ENCODE results near the gene SLC23A2. TPM values are rescaled to one million over a fixed set of nuclear protein-coding genes. Genes with fewer than 3 reads are reported as not detected.

The SLC23A2 gene
- polyA plus RNA-seq, 3 donors = 3.3 to 28.4 (median 6.4) TPM

DNA sequence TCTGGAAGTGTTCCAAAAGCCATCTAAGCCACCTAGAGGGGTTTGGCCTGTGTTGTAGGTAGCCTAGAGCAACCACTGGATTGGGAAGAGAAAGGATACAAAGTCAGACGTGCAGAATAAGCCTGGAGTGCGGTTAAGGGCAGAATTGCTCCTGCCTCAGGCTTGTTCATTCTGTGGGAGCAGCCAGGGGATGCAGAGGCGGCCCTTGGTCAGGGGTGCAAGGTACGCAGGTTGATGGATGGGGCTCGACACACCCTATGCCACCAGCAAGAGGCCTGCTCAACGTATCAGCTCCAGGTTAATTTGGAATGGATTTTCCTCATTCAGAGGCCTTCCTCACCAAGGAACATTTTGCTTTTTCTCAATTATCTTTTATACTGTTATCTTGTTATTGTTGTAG, 129.8 kb downstream of the SLC23A2 start:
- Histone ChIP-seq H3K4me1 (ENCODE audit: control insufficient read depth in 1 of 2, insufficient read depth in 2 of 2, low read length in 2 of 2) (no peaks in the 10 kb centered on the region), H2AFZ (ENCODE audit: insufficient read depth, low read depth, low read length, poor library complexity, severe bottlenecking) (no peak overlapping the region), H3K9me3 (replicated peaks in 1 of 2; ENCODE audit: control insufficient read depth in 1 of 2, insufficient read depth in 1 of 2, low read length in 2 of 2) (no peaks in the 10 kb centered on the region), H3K27me3 (ENCODE audit: control insufficient read depth in 2 of 2, insufficient read depth in 2 of 2, low read length in 2 of 2) (no peaks in the 10 kb centered on the region), H3K27ac (ENCODE audit: low read depth in 1 of 2, low read length in 2 of 2) (no peak overlapping the region), H3K9ac (ENCODE audit: insufficient read depth, low read length, poor library complexity, severe bottlenecking) (no peak overlapping the region), H3K4me2 (replicated peaks; ENCODE audit: extremely low read depth, low read length, poor library complexity, severe bottlenecking) (no peak overlapping the region), H3K79me2 (ENCODE audit: insufficient read depth, low read length) (no peaks in the 10 kb centered on the region), H4K20me1 (ENCODE audit: insufficient read depth, low read length) (peaks cover 2% of the 10 kb centered on the region), H3K4me3 (replicated peaks in 1 of 3; ENCODE audit: low read depth in 2 of 3, low read length in 3 of 3) (no peak overlapping the region), H3K36me3 (replicated peaks in 1 of 2; ENCODE audit: control insufficient read depth in 1 of 2, insufficient read depth in 2 of 2, low read length in 2 of 2) (peaks cover 75 to 99% of the 10 kb centered on the region in 2 donors)
- peaks cover 0 to 4% (median 2%) of the 10 kb centered on the region in 3 donors for H3K27me3 Mint-ChIP-seq (ENCODE audit: low read depth in 3 of 3)
- intact Hi-C loops (cut with micrococcal nuclease) = no loop called here
- peak overlapping the region in 4 of 7 donors; percentile 2 to 86 (median 59) for H3K27ac Mint-ChIP-seq
- H3K9me3 Mint-ChIP-seq = no peaks in the 10 kb centered on the region
- peaks cover 3% of the 10 kb centered on the region for H3K4me1 Mint-ChIP-seq
- H3K36me3 Mint-ChIP-seq = peaks cover 86 to 92% of the 10 kb centered on the region in 2 donors
- no peak for DNase-seq
- no peak overlapping the region for H3K4me3 Mint-ChIP-seq
- TF ChIP-seq, protein P1, sequence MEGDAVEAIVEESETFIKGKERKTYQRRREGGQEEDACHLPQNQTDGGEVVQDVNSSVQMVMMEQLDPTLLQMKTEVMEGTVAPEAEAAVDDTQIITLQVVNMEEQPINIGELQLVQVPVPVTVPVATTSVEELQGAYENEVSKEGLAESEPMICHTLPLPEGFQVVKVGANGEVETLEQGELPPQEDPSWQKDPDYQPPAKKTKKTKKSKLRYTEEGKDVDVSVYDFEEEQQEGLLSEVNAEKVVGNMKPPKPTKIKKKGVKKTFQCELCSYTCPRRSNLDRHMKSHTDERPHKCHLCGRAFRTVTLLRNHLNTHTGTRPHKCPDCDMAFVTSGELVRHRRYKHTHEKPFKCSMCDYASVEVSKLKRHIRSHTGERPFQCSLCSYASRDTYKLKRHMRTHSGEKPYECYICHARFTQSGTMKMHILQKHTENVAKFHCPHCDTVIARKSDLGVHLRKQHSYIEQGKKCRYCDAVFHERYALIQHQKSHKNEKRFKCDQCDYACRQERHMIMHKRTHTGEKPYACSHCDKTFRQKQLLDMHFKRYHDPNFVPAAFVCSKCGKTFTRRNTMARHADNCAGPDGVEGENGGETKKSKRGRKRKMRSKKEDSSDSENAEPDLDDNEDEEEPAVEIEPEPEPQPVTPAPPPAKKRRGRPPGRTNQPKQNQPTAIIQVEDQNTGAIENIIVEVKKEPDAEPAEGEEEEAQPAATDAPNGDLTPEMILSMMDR (IDR thresholded peaks at IDR 0.05) = no peak
- WGBS (ENCODE audit: insufficient coverage) = 97% methylated on average over 3 of the region's 6 CpGs

DNA sequence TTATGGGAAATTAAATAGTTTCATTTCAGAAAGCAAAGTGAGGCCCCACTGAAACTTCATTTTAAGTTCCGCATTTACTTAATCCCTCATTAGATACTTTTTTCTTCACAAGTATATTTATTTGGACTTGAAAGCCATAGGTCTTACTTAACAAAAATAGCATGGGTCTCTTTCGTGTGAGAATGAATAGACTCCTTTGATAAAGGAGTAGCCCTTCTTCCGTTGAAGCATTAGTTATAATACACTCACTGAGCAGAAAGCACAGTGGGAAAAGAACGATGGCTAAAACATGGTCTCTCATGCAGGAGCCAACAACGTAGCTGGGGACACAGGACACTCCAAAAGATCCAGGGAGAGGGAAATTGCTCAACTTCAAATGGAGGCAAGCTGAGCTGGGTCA, 130.4 kb downstream of the SLC23A2 start:
- no peaks in the 10 kb centered on the region for H3K9me3 Mint-ChIP-seq
- peaks cover 0 to 4% (median 2%) of the 10 kb centered on the region in 3 donors for H3K27me3 Mint-ChIP-seq (ENCODE audit: low read depth in 3 of 3)
- peak overlapping the region in 5 of 7 donors; percentile 3 to 86 (median 40) for H3K27ac Mint-ChIP-seq
- Histone ChIP-seq H3K9me3 (replicated peaks in 1 of 2; ENCODE audit: control insufficient read depth in 1 of 2, insufficient read depth in 1 of 2, low read length in 2 of 2) (no peaks in the 10 kb centered on the region), H2AFZ (ENCODE audit: insufficient read depth, low read depth, low read length, poor library complexity, severe bottlenecking) (no peak overlapping the region), H3K79me2 (ENCODE audit: insufficient read depth, low read length) (no peaks in the 10 kb centered on the region), H3K27me3 (ENCODE audit: control insufficient read depth in 2 of 2, insufficient read depth in 2 of 2, low read length in 2 of 2) (no peaks in the 10 kb centered on the region), H3K4me1 (ENCODE audit: control insufficient read depth in 1 of 2, insufficient read depth in 2 of 2, low read length in 2 of 2) (no peaks in the 10 kb centered on the region), H3K4me3 (replicated peaks in 1 of 3; ENCODE audit: low read depth in 2 of 3, low read length in 3 of 3) (no peak overlapping the region), H3K9ac (ENCODE audit: insufficient read depth, low read length, poor library complexity, severe bottlenecking) (no peak overlapping the region), H4K20me1 (ENCODE audit: insufficient read depth, low read length) (peaks cover 2% of the 10 kb centered on the region), H3K36me3 (replicated peaks in 1 of 2; ENCODE audit: control insufficient read depth in 1 of 2, insufficient read depth in 2 of 2, low read length in 2 of 2) (peaks cover 75 to 99% of the 10 kb centered on the region in 2 donors), H3K4me2 (replicated peaks; ENCODE audit: extremely low read depth, low read length, poor library complexity, severe bottlenecking) (no peak overlapping the region), H3K27ac (ENCODE audit: low read depth in 1 of 2, low read length in 2 of 2) (no peak overlapping the region)
- intact Hi-C loops (cut with micrococcal nuclease) = no loop called here
- 73% methylated on average over 3 of the region's 5 CpGs for WGBS (ENCODE audit: insufficient coverage)
- H3K4me1 Mint-ChIP-seq = peaks cover 3% of the 10 kb centered on the region
- TF ChIP-seq, protein P1 (IDR thresholded peaks at IDR 0.05) = no peak
- DNase-seq = no peak
- peaks cover 85 to 92% of the 10 kb centered on the region in 2 donors for H3K36me3 Mint-ChIP-seq
- H3K4me3 Mint-ChIP-seq = no peak overlapping the region
